GM21825 (cell line): ENCODE measurements around the gene PARP4.
"Not testable (repeated sequence)": the region's sequence is repeated elsewhere in the genome, so short reads cannot be mapped to it uniquely, and the experiment has no call there.

Experiments used
- ATAC-seq: cut with Tn5 transposase; IDR thresholded peaks from one replicate; pipeline ENCODE4 v1.9.1; 2021; ENCODE audit warnings: mild to moderate bottlenecking, moderate library complexity; ENCODE audit not compliant: unreplicated experiment

PARP4 gene

GRCh38 chr13:24380227-24380626, 132.4 kb downstream of the PARP4 start:
- not testable (repeated sequence) for ATAC-seq

- not testable (repeated sequence) for ATAC-seq
These were observed 141.3 kb downstream of the PARP4 start for GRCh38 chr13:24371273-24371672.
